Measurements from ENCODE around the gene GBGT1. TPM values are rescaled to one million over a fixed set of nuclear protein-coding genes. Genes with fewer than 3 reads are reported as not detected.

Gene GBGT1
- total RNA-seq, 1 donor from 2014 or later, result 2.0 TPM

- ATAC-seq, result no peak
Observed at GRCh38 chr9:133142684-133143622, 20.8 kb downstream of the GBGT1 start.

DNA sequence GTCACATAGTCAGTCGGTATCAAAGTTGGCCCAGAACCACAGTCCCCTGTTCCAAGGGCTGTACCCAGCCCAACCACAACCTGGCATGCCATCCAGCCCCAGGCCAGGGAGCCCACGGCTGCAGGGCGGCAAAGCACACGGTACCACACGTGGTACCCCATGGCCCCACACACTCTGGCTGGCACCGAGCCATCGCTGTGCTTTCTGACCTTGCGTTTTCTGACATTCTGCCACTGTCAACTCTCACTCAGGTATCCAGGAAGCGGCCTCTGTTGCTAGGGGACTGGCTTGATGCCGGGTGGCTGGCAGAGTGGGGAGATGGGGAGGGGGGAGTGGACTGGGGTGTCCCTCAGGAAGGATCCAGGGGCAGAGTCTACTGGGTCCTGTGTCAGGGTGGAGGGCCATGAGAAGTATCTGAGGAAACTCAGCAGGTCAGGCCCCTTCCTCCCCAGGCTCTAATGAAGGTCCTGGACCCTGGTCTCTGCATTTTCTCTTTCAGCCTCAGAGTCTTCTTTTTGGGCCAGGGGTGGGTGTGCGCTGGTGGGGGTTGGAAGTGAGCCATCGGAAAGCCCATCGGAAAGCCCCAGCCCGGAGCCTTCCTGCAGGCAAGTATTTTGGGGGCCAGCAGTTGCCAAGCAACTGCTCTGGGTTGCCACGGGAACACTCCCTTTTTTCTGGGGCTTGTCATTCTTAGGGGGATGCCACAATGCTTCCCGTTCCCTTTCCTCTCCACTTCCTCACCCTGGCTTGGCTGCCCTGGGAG, 21.7 kb downstream of the GBGT1 start:
- ATAC-seq, result no peak

GRCh38 chr9:133140606-133141005, 23.1 kb downstream of the GBGT1 start:
- no peak for ATAC-seq

DNA sequence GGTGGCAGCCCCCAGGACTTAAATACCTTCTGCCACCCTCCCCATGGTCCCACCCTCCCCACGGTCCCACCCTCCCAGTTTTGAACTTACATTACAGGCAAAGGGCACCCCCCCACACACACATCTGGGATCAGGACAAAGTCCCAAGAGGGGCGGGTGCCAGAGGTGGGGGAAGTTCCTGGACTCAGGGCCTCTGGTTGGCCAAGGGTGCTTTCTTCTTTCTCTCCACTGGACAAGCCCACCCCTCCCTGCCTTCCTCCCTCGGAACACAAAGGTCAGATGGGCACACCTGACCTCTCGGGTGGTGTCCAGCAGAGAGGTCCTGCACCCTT, 23.6 kb downstream of the GBGT1 start:
- ATAC-seq, result no peak

DNA sequence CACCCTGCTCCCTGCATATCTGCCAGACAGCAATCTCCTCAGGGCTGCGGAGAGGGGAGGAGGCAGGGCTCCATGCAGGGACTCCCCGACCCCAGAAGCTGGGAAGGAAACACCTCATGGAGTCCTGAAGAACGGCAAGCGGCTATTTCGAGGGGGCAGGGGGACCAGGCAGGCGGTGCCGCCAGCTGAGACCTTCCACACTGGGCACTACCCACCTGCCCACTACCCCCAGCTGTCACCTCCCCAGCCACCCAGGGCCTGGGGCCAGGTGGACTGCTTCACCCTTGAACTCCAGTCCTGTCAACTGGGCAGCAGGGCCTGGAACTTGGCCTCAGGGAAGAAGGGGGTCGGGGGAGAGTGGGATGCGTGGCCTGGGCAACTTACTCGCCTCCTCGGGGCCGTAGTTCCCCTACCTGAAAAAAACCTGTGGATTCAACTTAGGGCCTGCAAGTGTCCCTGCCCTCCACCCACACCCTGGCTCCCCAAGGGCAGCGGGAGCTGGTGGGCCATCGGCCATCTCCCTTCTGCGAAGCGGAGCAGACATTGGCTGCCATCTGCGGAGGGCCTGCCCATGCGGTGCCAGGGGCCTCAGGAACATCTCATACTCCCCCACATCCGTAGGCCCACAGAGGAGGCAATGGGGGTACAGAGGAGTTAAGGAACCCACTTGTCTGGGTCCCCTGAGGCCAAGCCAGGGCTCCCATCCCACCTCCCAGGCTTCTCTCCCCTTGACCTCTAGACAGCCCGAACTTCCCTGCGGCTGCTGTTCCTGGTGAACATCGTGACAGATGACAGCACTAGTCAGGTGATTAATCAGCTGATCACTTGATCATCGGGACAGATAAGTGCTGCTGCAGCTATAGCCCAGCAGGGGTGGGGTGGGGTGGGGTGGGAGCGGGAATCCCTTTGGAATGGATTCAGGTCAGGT, 24.2 kb downstream of the GBGT1 start:
- ATAC-seq, result no peak

GRCh38 chr9:133137451-133138231, 26.1 kb downstream of the GBGT1 start:
- no peak for ATAC-seq

DNA sequence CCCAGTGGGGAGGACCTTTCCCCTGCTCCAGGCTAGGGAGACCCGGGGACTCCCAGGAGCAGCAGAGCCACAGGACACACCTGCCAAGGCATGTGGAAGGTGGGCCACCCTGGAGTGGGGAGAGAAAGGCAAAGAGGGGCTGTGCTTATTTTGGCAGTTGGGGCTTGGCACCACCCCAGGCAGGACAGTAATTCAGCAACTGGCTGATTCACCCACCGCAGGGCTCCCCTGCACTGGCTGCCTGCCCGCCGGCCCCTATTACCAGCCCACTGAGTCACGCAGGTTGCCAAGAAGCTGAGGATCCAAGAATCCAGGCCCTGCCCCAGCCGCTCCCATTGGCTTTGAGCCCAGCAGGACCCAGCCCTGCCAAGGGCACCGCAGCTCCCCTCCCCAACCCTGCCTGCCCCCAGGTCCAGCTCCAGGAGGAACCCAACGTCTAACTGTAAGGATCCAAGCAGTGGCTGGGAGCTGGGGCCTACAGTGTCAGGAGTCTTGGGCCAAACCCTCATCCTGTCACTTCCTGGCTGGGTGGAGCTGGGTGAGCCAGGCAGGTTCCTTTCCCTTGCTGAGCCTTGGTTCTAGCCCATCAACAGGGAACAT, 28.5 kb downstream of the GBGT1 start:
- peak; percentile 75 for ATAC-seq

DNA sequence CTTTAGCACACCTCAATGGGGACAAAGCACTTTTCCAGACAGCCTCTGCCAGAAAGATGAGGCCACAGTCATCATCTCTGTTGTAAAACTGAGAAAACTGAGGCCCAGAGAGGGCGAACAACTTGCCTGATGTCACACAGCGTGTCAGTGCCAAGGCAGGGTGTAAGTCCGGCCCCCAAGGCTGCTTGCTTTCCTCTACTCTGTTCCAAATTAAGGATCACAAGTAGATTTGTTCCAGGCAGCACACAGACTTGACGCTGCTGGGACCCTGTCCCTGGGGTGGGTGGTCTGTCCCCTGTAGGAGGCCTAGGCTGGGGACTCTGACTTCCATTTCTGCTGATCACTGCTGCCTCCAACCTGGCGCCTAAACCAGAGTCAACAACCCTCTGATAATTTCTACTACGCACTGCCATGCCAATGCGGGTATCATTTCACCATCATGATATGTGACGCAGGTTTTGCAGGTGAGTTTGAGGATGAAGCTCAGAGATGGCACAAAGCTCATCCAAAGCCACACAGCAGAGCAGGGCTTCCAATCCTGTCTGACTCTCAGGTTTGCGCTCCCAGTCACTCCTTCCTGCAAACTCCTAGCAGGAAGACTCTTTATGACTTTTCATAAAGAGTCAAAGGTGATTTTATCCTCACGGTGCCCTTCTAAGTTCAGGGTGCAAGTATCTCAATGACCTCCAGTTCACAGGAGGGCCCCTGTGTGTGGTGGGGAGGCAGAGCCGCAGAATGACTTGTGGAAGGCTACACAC, 29.1 kb downstream of the GBGT1 start:
- peak; percentile 0 for ATAC-seq

- peak; percentile 85 for ATAC-seq
Observed at GRCh38 chr9:133133681-133134387, 29.9 kb downstream of the GBGT1 start.

- ATAC-seq, result no peak
Observed at GRCh38 chr9:133132174-133132573, 31.5 kb downstream of the GBGT1 start.

GRCh38 chr9:133131506-133131905, 32.2 kb downstream of the GBGT1 start:
- ATAC-seq, result no peak

GRCh38 chr9:133130685-133131244, 32.9 kb downstream of the GBGT1 start:
- no peak for ATAC-seq

- peak; percentile 12 for ATAC-seq
Observed at GRCh38 chr9:133129001-133129795, 34.5 kb downstream of the GBGT1 start.

DNA sequence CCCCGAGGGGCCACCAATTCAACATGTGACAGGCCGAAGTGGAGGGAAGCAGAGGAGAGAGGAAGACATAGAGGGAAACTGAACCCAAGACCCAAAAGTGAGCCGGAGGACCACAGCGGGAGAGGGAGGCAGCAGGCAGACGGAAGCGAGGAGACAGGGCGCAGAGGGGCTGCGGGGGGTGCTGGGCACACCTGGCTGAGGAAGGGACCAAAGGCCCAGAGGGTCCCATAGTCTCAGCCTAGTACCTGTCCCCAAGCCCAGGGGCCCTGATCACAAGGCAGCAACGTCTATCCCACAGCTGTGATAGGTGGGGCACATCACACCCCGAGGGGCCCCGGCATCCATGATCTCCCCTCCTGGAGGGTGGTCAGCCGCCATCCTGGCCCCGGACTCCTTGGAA, 35.6 kb downstream of the GBGT1 start:
- ATAC-seq, result no peak

DNA sequence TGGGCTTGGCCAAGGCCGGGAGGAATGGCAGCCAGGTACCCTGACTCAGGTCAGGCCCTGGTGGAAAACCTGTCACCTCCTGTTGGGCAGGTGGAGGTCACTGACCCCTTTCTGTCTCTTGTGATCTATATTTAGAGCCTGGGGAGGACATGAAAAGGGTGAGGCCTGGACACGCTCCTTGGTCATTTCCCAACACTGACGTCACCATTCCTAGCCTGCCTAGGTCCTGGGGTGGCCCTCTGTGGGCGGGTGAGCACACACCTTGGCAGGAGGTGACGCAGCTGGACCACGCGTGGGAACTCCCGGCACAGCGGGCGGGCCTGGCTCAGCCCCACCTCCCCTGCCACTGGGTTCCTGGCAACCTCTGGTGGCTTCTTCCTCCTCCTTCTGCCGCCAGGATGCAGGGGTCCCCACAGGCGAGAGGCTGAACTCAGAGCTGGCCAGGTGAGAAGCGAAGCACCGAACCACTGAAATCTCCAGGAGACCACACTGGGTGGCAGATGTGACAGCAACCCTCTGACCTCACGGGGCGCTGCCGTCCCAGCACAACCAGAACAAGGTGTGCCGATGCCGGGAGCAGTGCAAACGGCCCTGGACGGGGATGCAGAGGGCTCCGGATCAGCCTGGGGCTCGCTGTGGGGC, 36.3 kb downstream of the GBGT1 start:
- peak; percentile 89 for ATAC-seq

DNA sequence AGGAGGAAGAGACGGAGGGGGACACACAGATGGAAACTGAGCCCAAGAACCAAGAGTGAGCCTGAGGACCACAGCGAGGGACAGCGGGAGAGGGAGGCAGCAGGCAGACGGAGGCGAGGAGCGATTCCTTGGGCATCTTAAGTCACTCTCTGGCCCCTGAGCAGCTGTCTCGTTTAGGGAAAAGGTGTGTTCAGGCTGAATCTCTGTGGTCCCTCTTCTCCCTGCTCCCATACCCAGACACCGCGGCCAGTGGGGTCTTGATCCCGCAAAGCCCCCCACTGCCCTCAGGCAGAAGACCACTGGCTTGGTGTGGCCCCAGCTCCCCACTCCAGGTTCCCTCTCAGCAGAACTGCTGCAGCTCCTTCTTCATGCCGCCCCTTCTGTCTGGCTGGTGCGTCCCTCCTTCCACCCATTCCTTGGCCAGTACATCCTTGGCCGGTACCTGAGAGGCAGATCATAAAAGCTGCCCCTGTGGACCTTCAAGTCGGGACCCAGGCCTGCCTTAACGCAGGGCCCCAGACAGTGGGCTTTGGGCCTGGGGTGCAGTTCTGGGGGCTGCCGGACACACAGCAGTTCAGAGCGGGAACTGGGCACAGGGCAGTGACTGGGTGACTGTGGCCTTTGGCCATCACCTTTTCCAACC, 36.9 kb downstream of the GBGT1 start:
- no peak for ATAC-seq

GRCh38 chr9:133125941-133126696, 37.6 kb downstream of the GBGT1 start:
- ATAC-seq, result no peak

All from esophagus mucosa (tissue), 1 donor.